ENCODE measurements around the gene NCBP2L. TPM values are rescaled to one million over a fixed set of nuclear protein-coding genes. Genes with fewer than 3 reads are reported as not detected.

The NCBP2L gene
- total and polyA plus RNA-seq, 2 of the 8 experiments (the other 6 are each of a cell fraction or from before 2014, with no cell fraction given) = not detected

GRCh38 chrX:107748506-107748905 is 29.0 kb upstream of the NCBP2L start (continued):
- TF ChIP-seq E2F6 (IDR thresholded peaks at IDR 0.05) (no peak), CHD1 (IDR thresholded peaks at IDR 0.05; ENCODE audit: low read depth, low read length) (no peak), NRF1 (IDR thresholded peaks at IDR 0.05; ENCODE audit: low read depth, low read length) (no peak), GABPA (IDR thresholded peaks at IDR 0.05; ENCODE audit: borderline replicate concordance, insufficient read depth, low read length) (no peak), SP1 (IDR thresholded peaks at IDR 0.05; ENCODE audit: low read depth, low read length) (no peak), CHD2 (IDR thresholded peaks at IDR 0.05; ENCODE audit: low read length) (no peak), ATF3 (IDR thresholded peaks at IDR 0.05; ENCODE audit: insufficient read depth, low read depth, low read length) (no peak), YY1 (IDR thresholded peaks at IDR 0.05; ENCODE audit: low read depth, low read length) (no peak), SP4 (IDR thresholded peaks at IDR 0.05; ENCODE audit: low read length) (no peak), TEAD4 (IDR thresholded peaks at IDR 0.05; ENCODE audit: low read depth, low read length) (no peak), SUZ12 (IDR thresholded peaks at IDR 0.05; ENCODE audit: low read length) (no peak)
